Spleen (tissue), 11 donors: Measurements from ENCODE around the gene GABRR2. TPM values are rescaled to one million over a fixed set of nuclear protein-coding genes. Genes with fewer than 3 reads are reported as not detected.
A peak's percentile ranks its signal among the peaks of the same experiment; 100 is the strongest.
"Not testable (repeated sequence)": the region's sequence is repeated elsewhere in the genome, so short reads cannot be mapped to it uniquely, and the experiment has no call there.

Source experiments
- DNase-seq: peaks from one replicate; pipeline ENCODE4 v3.0.0-alpha.2; 2020
- H3K27ac ChIP-seq, 8 donors: fragments of 200-600 bp; sonication (generic) in 7 of 8; 1 replicate in 4 of 8; 2 replicates in 4 of 8; pipeline versions ENCODE4 v1.5.0 to v1.8.0; 2016 to 2021; ENCODE audit warnings: inconsistent platforms in 4 of 8, mild to moderate bottlenecking in 4 of 8, moderate library complexity in 1 of 8
- H3K27me3 ChIP-seq, 7 donors: fragments of 200-600 bp; sonication (generic) in 6 of 7; replicated peaks in 1 of 7; 1 replicate in 4 of 7; 2 replicates in 3 of 7; pipeline versions ENCODE4 v1.5.0 to v1.8.0; 2016 to 2021; ENCODE audit warnings: inconsistent platforms in 3 of 7, mild to moderate bottlenecking in 1 of 7
- H3K36me3 ChIP-seq, 6 donors: fragments of 200-600 bp; sonication (generic) in 5 of 6; 1 replicate in 4 of 6; 2 replicates in 2 of 6; pipeline versions ENCODE4 v1.5.0 to v1.8.0; 2016 to 2021; ENCODE audit warnings: inconsistent platforms in 2 of 6
- H3K4me1 ChIP-seq, 6 donors: fragments of 200-600 bp; sonication (generic) in 5 of 6; 1 replicate in 3 of 6; 2 replicates in 3 of 6; pipeline versions ENCODE4 v1.5.0 to v1.8.0; 2016 to 2021; ENCODE audit warnings: inconsistent platforms in 3 of 6
- H3K4me3 ChIP-seq, 8 donors: fragments of 200-600 bp; sonication (generic) in 7 of 8; 1 replicate in 4 of 8; 2 replicates in 4 of 8; pipeline versions ENCODE4 v1.5.0 to v1.8.0; 2016 to 2021; ENCODE audit warnings: inconsistent platforms in 4 of 8, mild to moderate bottlenecking in 4 of 8, moderate library complexity in 2 of 8
- H3K9me3 ChIP-seq, 8 donors: fragments of 200-600 bp; sonication (generic) in 7 of 8; 1 replicate in 4 of 8; 2 replicates in 4 of 8; pipeline versions ENCODE4 v1.5.0 to v1.8.0; 2016 to 2021; ENCODE audit warnings: inconsistent platforms in 4 of 8
- CTCF ChIP-seq, 11 experiments: fragments of 200-600 bp in 7 of 11; fragments of 450-650 bp in 4 of 11; sonication (generic) in 4 of 11; IDR thresholded peaks in 8 of 11; conservative IDR thresholded peaks in 3 of 11; 1 replicate in 7 of 11; 2 replicates in 4 of 11; pipeline versions ENCODE4 v1.4.0 to v1.8.0; 2016 to 2021; ENCODE audit warnings: antibody characterized with exemption in 11 of 11, inconsistent platforms in 4 of 11, mild to moderate bottlenecking in 1 of 11
- POLR2A ChIP-seq, 3 donors: fragments of 450-650 bp; IDR thresholded peaks; one replicate each; pipeline ENCODE4 v1.5.1; 2017; ENCODE audit warnings: antibody characterized with exemption in 3 of 3, mild to moderate bottlenecking in 1 of 3
- POLR2AphosphoS5 ChIP-seq, 3 donors: sonication (generic); formaldehyde crosslinking; IDR thresholded peaks; one replicate each; pipeline ENCODE4 v1.5.1; 2017; ENCODE audit warnings: antibody characterized with exemption in 3 of 3
- WGBS, 5 donors: extraction: QIAGEN DNeasy Blood & Tissue Kit in 3 of 5; methylation state at CpG; one replicate each; pipeline versions ENCODE4 v1.1.5 to v1.1.7; 2013 to 2018; 5-methylcytosine and 5-hydroxymethylcytosine counted together
- intact Hi-C: fragments of 100-400 bp; cut with DNase I; formaldehyde crosslinking; loops from one replicate; pipeline ENCODE4 v1.15.0; 2023; ENCODE audit warnings: low total_unique reads
- polyA plus RNA-seq, 3 donors: library from polyadenylated mRNA; stranded (reverse); fragments of 200-250 nt; gene quantifications; one replicate each; pipeline ENCODE4 v1.2.1, GENCODE V29; 2013
- total RNA-seq, 7 donors: library from RNA; depleted of rRNA in 3 of 7; stranded (reverse); fragments of >200 nt in 3 of 7; fragmentation: NEBNext Ultra II Directional in 4 of 7; extraction: Animal tissue kit (Norgen Biotek cat#: 25700) in 4 of 7; gene quantifications; one replicate each; pipeline versions ENCODE4 v1.1.0 to v1.2.1, GENCODE V29; 2016 to 2021
- donor health status: healthy with polysubstance abuse.
- donor health status: DM: no; HTN: no; CAD: no; lungs with moderate emphysema.
- donor health status: DM: no; HTN: no; CAD: no.
- donor health status: Bipolar disorder and iron deficiency.
- donor health status: healthy.
- donor health status: DM: no; HTN: no; CAD: no.
- donor health status: DM: yes; HTN: yes; CAD: no.

Gene GABRR2
- total and polyA plus RNA-seq, 10 donors = 0.32 to 13.0 (median 3.4) TPM

GRCh38 chr6:89298680-89299465 lies 16.2 kb downstream of the GABRR2 start:
- DNase-seq = no peak
- intact Hi-C loops = no loop called here
- Histone ChIP-seq H3K9me3 (no peaks in the 10 kb centered on the region), H3K4me1 (peaks cover 0 to 24% (median 16%) of the 10 kb centered on the region in 6 donors), H3K36me3 (no peaks in the 10 kb centered on the region), H3K27me3 (no peaks in the 10 kb centered on the region), H3K27ac (peak overlapping the region in 2 of 8 donors; percentile 7 to 42), H3K4me3 (no peak overlapping the region)
- TF ChIP-seq CTCF (IDR thresholded peaks at IDR 0.05 in 8 of 11, conservative IDR thresholded peaks at IDR 0.05 in 3 of 11) = no peak
- TF ChIP-seq POLR2A (IDR thresholded peaks at IDR 0.05) = no peak
- no peak for TF ChIP-seq POLR2AphosphoS5 (IDR thresholded peaks at IDR 0.05)
- 56 to 70% (median 67%) methylated on average over 4 of the region's 4 CpGs for WGBS, 5 donors

DNA sequence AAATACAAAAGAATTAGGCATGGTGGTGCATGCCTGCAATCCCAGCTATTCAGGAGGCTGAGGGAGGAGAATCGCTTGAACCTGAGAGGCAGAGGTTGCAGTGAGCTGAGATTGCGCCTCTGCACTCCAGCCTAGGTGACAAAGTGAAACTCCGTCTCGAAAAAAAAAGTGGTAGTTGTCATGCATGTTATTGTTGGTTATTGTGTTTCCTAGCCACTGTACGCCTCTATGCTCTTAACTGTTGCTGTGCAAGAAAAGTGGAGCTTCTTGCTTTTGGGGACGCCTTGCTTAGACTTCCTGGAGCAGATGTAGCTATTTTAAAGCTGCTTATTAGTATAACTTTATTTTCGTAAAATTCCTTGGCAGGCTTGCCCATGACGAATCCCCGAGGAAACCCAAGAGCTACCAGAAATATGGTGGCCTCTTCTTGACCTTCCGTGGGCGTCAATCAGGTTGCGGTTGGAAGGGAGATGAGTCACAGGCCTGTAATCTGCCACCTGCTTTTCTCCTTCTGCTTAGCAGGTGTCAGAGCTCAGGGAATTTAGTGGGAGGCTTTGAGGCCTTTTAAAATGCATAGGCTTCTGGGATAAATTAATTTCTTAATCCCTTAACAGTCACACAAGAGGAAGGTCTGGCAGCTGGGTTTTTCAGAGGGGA lies 17.3 kb downstream of the GABRR2 start:
- TF ChIP-seq POLR2AphosphoS5 (IDR thresholded peaks at IDR 0.05) = peak in 1 of 3 donors; percentile 34
- TF ChIP-seq POLR2A (IDR thresholded peaks at IDR 0.05) = no peak
- DNase-seq = no peak
- intact Hi-C loops = no loop called here
- Histone ChIP-seq H3K4me3 (peak overlapping the region in 1 of 8 donors; percentile 27), H3K27ac (peak overlapping the region in 6 of 8 donors; percentile 7 to 47 (median 32)), H3K27me3 (no peaks in the 10 kb centered on the region), H3K9me3 (no peaks in the 10 kb centered on the region), H3K36me3 (no peaks in the 10 kb centered on the region), H3K4me1 (peaks cover 0 to 24% (median 16%) of the 10 kb centered on the region in 6 donors)
- 13 to 56% (median 28%) methylated on average over 12 of the region's 12 CpGs for WGBS, 5 donors

DNA sequence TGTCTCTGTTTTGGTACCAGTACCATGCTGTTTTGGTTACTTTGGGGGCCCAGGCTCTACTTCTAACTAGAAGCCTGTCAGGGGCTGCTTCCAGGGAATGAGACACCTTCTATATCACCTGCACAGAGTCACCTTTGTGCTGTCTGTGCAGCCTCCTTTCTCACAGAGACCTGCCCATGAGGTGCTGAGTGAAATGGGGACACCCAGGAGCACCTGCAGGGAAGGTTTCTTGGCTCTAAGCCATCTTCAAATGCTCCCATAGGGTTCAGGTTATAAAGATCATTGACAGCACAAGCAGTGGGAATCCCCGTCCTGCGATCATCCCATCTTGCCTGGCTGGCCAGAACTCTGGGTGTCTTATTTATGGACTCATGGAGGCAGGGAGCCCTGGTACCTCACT lies 19.1 kb downstream of the GABRR2 start:
- 94 to 100% (median 100%) methylated on average over 2 of the region's 2 CpGs for WGBS, 5 donors
- no peak for DNase-seq

GRCh38 chr6:89295116-89295515 lies 20.0 kb downstream of the GABRR2 start:
- peaks cover 0 to 24% (median 16%) of the 10 kb centered on the region in 6 donors for H3K4me1 ChIP-seq
- H3K9me3 ChIP-seq, H3K4me3 ChIP-seq, H3K27ac ChIP-seq, H3K27me3 ChIP-seq, intact Hi-C loops, DNase-seq, H3K36me3 ChIP-seq: not testable (repeated sequence)
- 65 to 94% (median 80%) methylated on average over 1 of the region's 1 CpG for WGBS, 5 donors

More for the DNA sequence above, 19.1 kb downstream of the GABRR2 start:
- Histone ChIP-seq H3K4me3 (no peak overlapping the region), H3K27me3 (no peaks in the 10 kb centered on the region), H3K27ac (no peak overlapping the region), H3K4me1 (peaks cover 0 to 24% (median 16%) of the 10 kb centered on the region in 6 donors), H3K36me3 (no peaks in the 10 kb centered on the region), H3K9me3 (no peaks in the 10 kb centered on the region)
- intact Hi-C loops = no loop called here
- no peak for TF ChIP-seq POLR2AphosphoS5 (IDR thresholded peaks at IDR 0.05)

DNA sequence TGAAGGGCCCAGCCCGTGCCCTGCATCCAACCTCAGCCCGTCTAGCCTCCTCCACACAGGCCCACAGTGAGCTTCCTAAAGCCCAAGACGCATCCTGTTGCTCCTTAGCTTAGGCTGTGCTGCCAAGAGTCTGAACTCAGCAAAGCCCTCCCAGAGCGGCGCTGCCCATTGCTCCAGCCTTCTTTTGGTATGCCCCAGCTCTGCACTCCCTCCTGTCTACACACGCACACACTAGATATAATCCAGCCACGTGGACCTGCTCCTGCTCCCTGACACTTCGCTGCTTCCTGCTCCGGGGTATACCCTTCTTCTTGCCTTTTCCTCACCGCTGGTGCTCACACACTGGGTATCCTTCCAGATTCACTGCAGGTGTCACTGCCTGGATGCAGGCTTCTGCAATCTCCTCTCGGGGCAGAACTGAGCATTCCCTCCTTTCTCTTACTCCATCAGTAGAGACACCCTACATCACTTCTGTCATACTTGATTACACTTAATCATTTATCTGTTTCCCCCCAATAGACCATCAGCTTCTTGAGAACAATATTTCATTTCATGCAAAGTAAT lies 23.8 kb downstream of the GABRR2 start:
- no peaks in the 10 kb centered on the region for H3K27me3 ChIP-seq
- no peaks in the 10 kb centered on the region for H3K9me3 ChIP-seq
- H3K27ac ChIP-seq = no peak overlapping the region
- 85 to 94% (median 88%) methylated on average over 11 of the region's 11 CpGs for WGBS, 5 donors
- intact Hi-C loops = no loop called here
- no peak overlapping the region for H3K4me3 ChIP-seq
- DNase-seq = no peak
- no peaks in the 10 kb centered on the region for H3K36me3 ChIP-seq
- no peak for TF ChIP-seq POLR2A (IDR thresholded peaks at IDR 0.05)
- TF ChIP-seq POLR2AphosphoS5 (IDR thresholded peaks at IDR 0.05) = no peak
- no peak for TF ChIP-seq CTCF (IDR thresholded peaks at IDR 0.05 in 8 of 11, conservative IDR thresholded peaks at IDR 0.05 in 3 of 11)
- no peaks in the 10 kb centered on the region for H3K4me1 ChIP-seq
